ENCODE measurements around the gene IZUMO1. TPM values are rescaled to one million over a fixed set of nuclear protein-coding genes. Genes with fewer than 3 reads are reported as not detected.
A peak's percentile ranks its signal among the peaks of the same experiment; 100 is the strongest.

IZUMO1 gene
- total RNA-seq, 1 donor from 2014 or later: not detected

GRCh38 chr19:48714759-48715675 is 31.7 kb downstream of the IZUMO1 start:
- FAIRE-seq: no peak
- H3K4me1 ChIP-seq (ENCODE audit: insufficient read depth, low read length): peaks cover 24% of the 10 kb centered on the region
- H3K9ac ChIP-seq (ENCODE audit: low read length): peak overlapping the region; percentile 86
- no peaks in the 10 kb centered on the region for H3K27me3 ChIP-seq (ENCODE audit: insufficient read depth, low read length)
- peak overlapping the region; percentile 94 for H3K4me2 ChIP-seq (ENCODE audit: low read length)
- H3K9me3 ChIP-seq (ENCODE audit: insufficient read depth, low read depth, low read length): no peaks in the 10 kb centered on the region
- no peaks in the 10 kb centered on the region for H3K36me3 ChIP-seq (ENCODE audit: insufficient read depth, low read length)
- H2AFZ ChIP-seq (ENCODE audit: low read depth, low read length): peak overlapping the region; percentile 77
- Mint-ChIP-seq H3K9me3 (ENCODE audit: unreplicated experiment) (no peaks in the 10 kb centered on the region), H3K4me3 (ENCODE audit: unreplicated experiment) (peak overlapping the region; percentile 83), H3K27ac (ENCODE audit: unreplicated experiment) (peak overlapping the region; percentile 77), H3K4me1 (ENCODE audit: low read depth, unreplicated experiment) (peaks cover 3% of the 10 kb centered on the region), H3K36me3 (ENCODE audit: low read depth, unreplicated experiment) (peaks cover 7% of the 10 kb centered on the region), H3K27me3 (ENCODE audit: low read depth, unreplicated experiment) (no peaks in the 10 kb centered on the region)
- no peaks in the 10 kb centered on the region for H4K20me1 ChIP-seq (ENCODE audit: insufficient read depth, low read length)
- peak overlapping the region; percentile 62 for H3K4me3 ChIP-seq (ENCODE audit: insufficient read depth, low read depth, low read length)
- H3K79me2 ChIP-seq (ENCODE audit: insufficient read depth, low read length): no peaks in the 10 kb centered on the region
- TF ChIP-seq EZH2 (IDR thresholded peaks at IDR 0.05; ENCODE audit: insufficient read depth, low read length) (no peak), CTCF (IDR thresholded peaks at IDR 0.05; ENCODE audit: insufficient read depth, low read depth, low read length) (no peak)
- H3K27ac ChIP-seq (ENCODE audit: low read depth, low read length): peak overlapping the region; percentile 56
- DNase-seq (ENCODE audit: low read depth): no peak

GRCh38 chr19:48713864-48714755 is 32.6 kb downstream of the IZUMO1 start:
- no peak for FAIRE-seq
- H2AFZ ChIP-seq (ENCODE audit: low read depth, low read length): peak overlapping the region; percentile 77
- TF ChIP-seq CTCF (IDR thresholded peaks at IDR 0.05; ENCODE audit: insufficient read depth, low read depth, low read length) (no peak), EZH2 (IDR thresholded peaks at IDR 0.05; ENCODE audit: insufficient read depth, low read length) (no peak)

More at GRCh38 chr19:48713864-48714755, 32.6 kb downstream of the IZUMO1 start:
- Histone ChIP-seq H4K20me1 (ENCODE audit: insufficient read depth, low read length) (no peaks in the 10 kb centered on the region), H3K4me2 (ENCODE audit: low read length) (peak overlapping the region; percentile 94), H3K9ac (ENCODE audit: low read length) (peak overlapping the region; percentile 86), H3K4me3 (ENCODE audit: insufficient read depth, low read depth, low read length) (peak overlapping the region; percentile 71), H3K27me3 (ENCODE audit: insufficient read depth, low read length) (no peaks in the 10 kb centered on the region), H3K79me2 (ENCODE audit: insufficient read depth, low read length) (no peaks in the 10 kb centered on the region), H3K4me1 (ENCODE audit: insufficient read depth, low read length) (peaks cover 24% of the 10 kb centered on the region), H3K36me3 (ENCODE audit: insufficient read depth, low read length) (no peaks in the 10 kb centered on the region), H3K9me3 (ENCODE audit: insufficient read depth, low read depth, low read length) (no peaks in the 10 kb centered on the region), H3K27ac (ENCODE audit: low read depth, low read length) (peak overlapping the region; percentile 56)
- H3K9me3 Mint-ChIP-seq (ENCODE audit: unreplicated experiment): no peaks in the 10 kb centered on the region
- peaks cover 10% of the 10 kb centered on the region for H3K36me3 Mint-ChIP-seq (ENCODE audit: low read depth, unreplicated experiment)
- H3K4me1 Mint-ChIP-seq (ENCODE audit: low read depth, unreplicated experiment): peaks cover 3% of the 10 kb centered on the region
- H3K4me3 Mint-ChIP-seq (ENCODE audit: unreplicated experiment): peak overlapping the region; percentile 90
- H3K27ac Mint-ChIP-seq (ENCODE audit: unreplicated experiment): peak overlapping the region; percentile 77
- peak; percentile 97 for DNase-seq (ENCODE audit: low read depth)
- no peaks in the 10 kb centered on the region for H3K27me3 Mint-ChIP-seq (ENCODE audit: low read depth, unreplicated experiment)

Measured in astrocyte (in vitro differentiated cells and primary cell).